ENCODE results near the gene CAMTA1.
A peak's percentile ranks its signal among the peaks of the same experiment; 100 is the strongest.

The CAMTA1 gene

GRCh38 chr1:6785318-6785727 lies at the start of gene CAMTA1:
TSS of gene CAMTA1 (plus strand) at chr1:6785454. CDS start at chr1:6785531, 77 bp downstream.
- no peak for DNase-seq

- no peak for DNase-seq
Observed at GRCh38 chr1:6738987-6739676, 46.1 kb upstream of the CAMTA1 start.

- peak; percentile 7 to 8 for DNase-seq
Observed at GRCh38 chr1:6742676-6743188, 42.5 kb upstream of the CAMTA1 start.

DNA sequence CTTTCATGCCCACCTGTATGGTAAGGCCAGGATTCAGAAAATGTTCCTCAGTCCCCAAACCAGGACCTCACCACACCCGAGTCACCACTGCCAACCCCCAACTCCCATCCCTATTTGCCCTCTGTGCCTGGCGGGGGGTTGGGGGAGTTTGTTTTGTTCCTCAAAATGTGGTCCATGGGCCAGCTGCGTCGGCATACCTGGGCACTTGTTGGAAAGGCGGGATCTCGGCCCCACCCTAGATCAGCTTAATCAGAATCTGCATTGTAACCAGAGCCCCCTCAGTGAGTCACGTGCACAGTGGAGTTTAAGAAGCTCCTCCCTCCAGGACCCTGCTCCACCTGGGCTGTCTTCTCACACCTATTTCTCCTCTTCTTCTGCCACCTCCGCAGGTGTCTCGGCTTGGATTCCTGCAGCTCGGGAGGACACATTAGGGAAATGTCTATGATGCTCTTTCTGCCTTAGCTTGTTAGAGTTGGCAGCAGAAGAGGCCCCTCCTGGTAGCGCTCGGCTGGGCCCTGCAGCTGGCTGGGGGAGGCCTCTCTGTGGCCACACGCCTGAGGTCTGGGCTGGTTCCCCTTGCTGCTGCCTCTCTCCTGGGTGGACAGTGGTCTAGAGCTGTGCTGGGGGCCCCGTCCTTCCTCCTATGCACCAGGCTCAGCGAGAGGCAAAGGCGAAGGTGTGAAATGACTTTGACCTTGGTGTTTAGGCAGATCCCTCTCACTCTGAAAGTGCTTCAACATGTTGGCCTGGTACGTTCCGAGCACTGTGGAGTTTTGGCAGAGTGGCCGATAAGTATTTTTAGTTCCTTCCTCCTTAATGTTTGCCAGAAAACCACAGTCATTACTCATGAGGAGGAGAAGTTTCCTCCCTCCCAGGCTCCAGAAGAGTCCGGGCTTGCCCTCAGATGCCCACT lies 41.8 kb upstream of the CAMTA1 start:
- DNase-seq, result no peak

- DNase-seq, result no peak
Observed at GRCh38 chr1:6745073-6745472, 40.2 kb upstream of the CAMTA1 start.

GRCh38 chr1:6747674-6748073 lies 37.6 kb upstream of the CAMTA1 start:
- no peak for DNase-seq

- DNase-seq, result no peak
Observed at GRCh38 chr1:6750490-6750889, 34.8 kb upstream of the CAMTA1 start.

- no peak for DNase-seq
Observed at GRCh38 chr1:6753320-6754140, 31.7 kb upstream of the CAMTA1 start.

DNA sequence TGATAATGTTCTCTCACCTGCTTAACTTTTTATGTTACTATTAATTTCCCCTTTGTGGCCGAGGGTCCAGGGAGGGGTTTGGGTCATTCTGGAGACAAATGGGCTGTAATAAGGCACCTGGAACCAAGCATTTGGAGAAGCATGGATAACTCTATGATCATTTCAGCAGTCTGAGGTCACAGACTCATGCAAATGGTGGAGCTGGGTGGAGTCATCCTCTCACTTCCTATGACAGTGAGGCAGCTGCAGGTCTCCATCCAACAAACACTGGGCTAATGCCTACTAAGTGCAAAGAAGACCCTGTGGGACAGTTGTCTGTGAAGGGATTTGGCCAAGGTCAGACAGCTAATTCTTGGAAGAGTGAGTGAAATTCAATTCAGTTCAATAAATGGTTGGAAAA lies 28.8 kb upstream of the CAMTA1 start:
- no peak for DNase-seq

- no peak for DNase-seq
Observed at GRCh38 chr1:6757719-6758435, 27.4 kb upstream of the CAMTA1 start.

DNA sequence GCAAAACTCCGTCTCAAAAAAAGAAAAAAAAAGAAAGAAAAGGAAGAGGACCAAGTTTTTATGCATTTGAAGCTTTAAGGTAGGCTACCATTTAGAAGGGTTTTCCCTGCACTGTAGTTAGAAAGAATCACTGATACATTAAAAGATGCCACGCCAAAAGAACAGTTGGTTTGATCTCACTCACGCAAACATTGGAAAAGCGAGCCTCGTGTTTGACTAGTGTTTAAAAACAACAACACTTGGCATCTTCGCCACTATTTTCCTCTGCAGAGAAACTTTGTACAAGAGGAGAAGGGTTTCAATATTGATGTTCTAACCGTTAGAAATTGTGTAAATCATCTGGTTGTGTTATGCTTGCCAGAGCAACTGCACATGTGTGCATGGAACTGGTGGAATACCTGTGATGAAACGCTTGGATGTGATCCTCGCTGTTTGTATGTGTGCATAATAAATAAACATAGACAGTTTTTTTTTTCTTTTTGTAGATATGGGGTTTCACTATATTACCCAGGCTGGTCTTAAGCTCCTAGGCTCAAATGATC lies 24.0 kb upstream of the CAMTA1 start:
- no peak for DNase-seq

DNA sequence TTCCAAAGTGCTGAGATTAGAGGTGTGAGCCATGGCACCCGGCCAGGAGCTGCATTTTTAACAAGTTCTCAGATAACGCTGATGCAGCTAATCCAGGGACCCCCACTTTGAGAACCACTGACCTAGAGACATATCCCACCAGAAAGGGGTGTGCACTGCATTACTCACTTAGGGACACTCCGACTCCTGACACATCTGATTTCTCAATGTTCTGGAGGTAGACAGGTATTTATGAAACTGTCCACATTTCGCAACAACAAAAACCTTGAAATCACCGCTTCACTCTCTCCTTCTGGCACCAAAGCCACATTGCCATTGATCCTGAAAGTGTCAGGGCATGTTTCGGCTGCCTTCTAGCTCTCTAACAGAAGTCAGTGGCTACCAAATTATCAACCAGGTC lies 23.2 kb upstream of the CAMTA1 start:
- no peak for DNase-seq

- DNase-seq, result no peak
Observed at GRCh38 chr1:6770751-6771440, 14.4 kb upstream of the CAMTA1 start.

DNA sequence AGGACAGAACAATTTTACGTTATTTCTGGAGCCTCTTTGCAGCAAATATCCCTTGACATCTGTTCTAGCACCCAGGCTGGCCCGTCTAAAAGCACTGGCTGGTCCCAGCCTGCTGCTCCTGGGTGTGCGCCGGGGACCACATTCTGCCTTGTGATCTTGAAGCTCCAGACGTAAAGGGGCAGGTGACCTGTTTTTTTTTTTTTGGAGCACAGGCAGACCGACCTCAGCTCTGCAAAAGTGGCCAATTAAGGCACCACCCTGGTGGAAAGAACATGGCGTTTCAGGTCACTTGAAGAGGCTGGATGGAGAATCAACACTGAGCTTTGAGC lies 13.8 kb upstream of the CAMTA1 start:
- DNase-seq, result no peak

- no peak for DNase-seq
Observed at GRCh38 chr1:6774381-6774780, 10.9 kb upstream of the CAMTA1 start.

DNA sequence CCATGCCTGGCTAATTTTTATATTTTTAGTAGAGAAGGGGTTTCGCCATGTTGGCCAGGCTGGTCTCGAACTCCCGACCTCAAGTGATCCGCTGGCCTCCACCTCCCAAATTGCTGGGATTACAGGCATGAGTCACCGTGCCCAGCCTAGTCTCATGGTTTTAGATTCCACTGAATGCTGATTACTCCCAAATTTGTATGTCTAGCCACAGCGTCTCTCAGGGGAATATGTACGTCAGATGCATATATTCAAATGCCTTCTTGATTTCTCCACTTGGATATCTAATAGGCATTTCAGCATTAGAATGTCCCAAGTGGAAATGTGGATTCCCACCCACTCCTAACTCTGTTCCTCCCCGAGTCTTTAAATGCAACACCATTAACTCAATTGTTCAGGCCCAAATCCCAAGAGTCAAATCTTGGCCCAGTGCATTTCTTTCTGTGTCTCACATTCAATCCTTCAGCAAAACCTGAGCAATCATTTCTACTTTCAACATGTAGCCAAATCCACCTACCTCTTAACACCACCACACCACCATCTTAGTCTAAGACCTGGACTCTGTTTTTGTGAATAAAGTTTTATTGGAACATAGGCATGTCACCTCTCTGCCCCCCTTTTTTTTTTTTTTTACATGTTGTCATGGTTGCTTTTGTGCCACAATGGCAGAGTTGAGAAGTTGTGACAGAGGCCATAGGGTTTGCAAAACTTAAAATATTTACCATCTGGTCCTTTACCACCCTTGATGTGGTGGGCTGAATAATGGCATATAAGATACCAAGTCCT lies 9.8 kb upstream of the CAMTA1 start:
- no peak for DNase-seq

- no peak for DNase-seq
Observed at GRCh38 chr1:6776389-6776788, 8.9 kb upstream of the CAMTA1 start.

GRCh38 chr1:6776895-6777294 lies 8.4 kb upstream of the CAMTA1 start:
- no peak for DNase-seq

- DNase-seq, result no peak
Observed at GRCh38 chr1:6777813-6778212, 7.4 kb upstream of the CAMTA1 start.

GRCh38 chr1:6779089-6779805 lies 6.0 kb upstream of the CAMTA1 start:
- no peak for DNase-seq

Data from NCI-H1930 (cell line).